ENCODE measurements around the gene PGAP2. TPM values are rescaled to one million over a fixed set of nuclear protein-coding genes. Genes with fewer than 3 reads are reported as not detected.

Gene PGAP2
- total and polyA plus RNA-seq, 2 of the 13 experiments (the other 11 are each of a cell fraction or from before 2014, with no cell fraction given): 21.5 to 47.8 TPM

DNA sequence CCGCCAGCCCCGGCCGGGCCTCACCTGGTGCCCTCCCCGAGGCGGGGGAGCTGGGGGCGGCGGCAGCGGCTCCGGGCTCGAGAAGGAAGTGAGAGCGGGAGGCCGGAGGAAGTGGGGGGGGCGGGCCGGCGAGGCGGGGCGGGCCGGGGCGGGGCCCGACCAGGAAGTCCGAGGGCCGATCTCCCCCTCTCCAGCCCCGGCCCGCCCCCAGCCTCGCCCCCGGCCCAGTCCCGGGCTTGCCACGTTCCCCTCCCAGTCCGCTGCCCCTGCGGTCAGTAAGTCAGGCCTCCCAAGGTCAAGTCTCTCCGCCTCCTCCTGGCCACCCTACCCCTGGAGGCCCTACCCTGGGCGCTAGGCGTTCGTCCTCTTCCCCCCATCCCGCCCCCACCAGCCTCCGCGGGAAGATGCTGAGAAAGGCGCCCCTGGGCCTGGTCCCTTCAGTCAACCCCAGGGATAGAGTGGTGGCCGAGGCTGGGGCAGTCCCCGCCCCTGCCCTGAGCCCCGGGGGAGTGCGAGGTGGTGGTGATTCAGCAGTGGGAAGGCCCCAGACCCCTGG is 32.6 kb downstream of the PGAP2 start, which contains the start of gene RHOG (continued):
- TF ChIP-seq, protein P1, sequence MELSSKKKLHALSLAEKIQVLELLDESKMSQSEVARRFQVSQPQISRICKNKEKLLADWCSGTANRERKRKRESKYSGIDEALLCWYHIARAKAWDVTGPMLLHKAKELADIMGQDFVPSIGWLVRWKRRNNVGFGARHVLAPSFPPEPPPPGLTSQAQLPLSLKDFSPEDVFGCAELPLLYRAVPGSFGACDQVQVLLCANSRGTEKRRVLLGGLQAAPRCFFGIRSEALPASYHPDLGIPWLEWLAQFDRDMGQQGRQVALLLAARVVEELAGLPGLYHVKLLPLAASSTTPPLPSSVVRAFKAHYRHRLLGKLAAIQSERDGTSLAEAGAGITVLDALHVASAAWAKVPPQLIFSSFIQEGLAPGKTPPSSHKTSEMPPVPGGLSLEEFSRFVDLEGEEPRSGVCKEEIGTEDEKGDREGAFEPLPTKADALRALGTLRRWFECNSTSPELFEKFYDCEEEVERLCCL (CRISPR knock-in tag; IDR thresholded peaks at IDR 0.05; ENCODE audit: borderline replicate concordance): no peak
- TF ChIP-seq ISL2 (CRISPR knock-in tag; IDR thresholded peaks at IDR 0.05) (peak; percentile 4; the same call in 1 of the 2 replicates), ZNF83 (CRISPR knock-in tag; IDR thresholded peaks at IDR 0.05; ENCODE audit: borderline replicate concordance) (no peak), ZFY (CRISPR knock-in tag; IDR thresholded peaks at IDR 0.05) (peak; percentile 59; the same call in 1 of the 2 replicates), ZNF326 (CRISPR knock-in tag; IDR thresholded peaks at IDR 0.05; ENCODE audit: borderline replicate concordance) (no peak), ZFAT (CRISPR knock-in tag; conservative IDR thresholded peaks at IDR 0.05) (no peak)
- TF ChIP-seq, protein P2, sequence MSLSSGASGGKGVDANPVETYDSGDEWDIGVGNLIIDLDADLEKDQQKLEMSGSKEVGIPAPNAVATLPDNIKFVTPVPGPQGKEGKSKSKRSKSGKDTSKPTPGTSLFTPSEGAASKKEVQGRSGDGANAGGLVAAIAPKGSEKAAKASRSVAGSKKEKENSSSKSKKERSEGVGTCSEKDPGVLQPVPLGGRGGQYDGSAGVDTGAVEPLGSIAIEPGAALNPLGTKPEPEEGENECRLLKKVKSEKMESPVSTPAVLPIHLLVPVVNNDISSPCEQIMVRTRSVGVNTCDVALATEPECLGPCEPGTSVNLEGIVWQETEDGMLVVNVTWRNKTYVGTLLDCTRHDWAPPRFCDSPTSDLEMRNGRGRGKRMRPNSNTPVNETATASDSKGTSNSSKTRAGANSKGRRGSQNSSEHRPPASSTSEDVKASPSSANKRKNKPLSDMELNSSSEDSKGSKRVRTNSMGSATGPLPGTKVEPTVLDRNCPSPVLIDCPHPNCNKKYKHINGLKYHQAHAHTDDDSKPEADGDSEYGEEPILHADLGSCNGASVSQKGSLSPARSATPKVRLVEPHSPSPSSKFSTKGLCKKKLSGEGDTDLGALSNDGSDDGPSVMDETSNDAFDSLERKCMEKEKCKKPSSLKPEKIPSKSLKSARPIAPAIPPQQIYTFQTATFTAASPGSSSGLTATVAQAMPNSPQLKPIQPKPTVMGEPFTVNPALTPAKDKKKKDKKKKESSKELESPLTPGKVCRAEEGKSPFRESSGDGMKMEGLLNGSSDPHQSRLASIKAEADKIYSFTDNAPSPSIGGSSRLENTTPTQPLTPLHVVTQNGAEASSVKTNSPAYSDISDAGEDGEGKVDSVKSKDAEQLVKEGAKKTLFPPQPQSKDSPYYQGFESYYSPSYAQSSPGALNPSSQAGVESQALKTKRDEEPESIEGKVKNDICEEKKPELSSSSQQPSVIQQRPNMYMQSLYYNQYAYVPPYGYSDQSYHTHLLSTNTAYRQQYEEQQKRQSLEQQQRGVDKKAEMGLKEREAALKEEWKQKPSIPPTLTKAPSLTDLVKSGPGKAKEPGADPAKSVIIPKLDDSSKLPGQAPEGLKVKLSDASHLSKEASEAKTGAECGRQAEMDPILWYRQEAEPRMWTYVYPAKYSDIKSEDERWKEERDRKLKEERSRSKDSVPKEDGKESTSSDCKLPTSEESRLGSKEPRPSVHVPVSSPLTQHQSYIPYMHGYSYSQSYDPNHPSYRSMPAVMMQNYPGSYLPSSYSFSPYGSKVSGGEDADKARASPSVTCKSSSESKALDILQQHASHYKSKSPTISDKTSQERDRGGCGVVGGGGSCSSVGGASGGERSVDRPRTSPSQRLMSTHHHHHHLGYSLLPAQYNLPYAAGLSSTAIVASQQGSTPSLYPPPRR (CRISPR knock-in tag; IDR thresholded peaks at IDR 0.05; ENCODE audit: borderline replicate concordance): no peak

Data from HepG2 (cell line).